Measurements from ENCODE around the gene B4GALT3. TPM values are rescaled to one million over a fixed set of nuclear protein-coding genes. Genes with fewer than 3 reads are reported as not detected.

Gene B4GALT3
- total RNA-seq, 1 donor from 2014 or later: 24.3 TPM

DNA sequence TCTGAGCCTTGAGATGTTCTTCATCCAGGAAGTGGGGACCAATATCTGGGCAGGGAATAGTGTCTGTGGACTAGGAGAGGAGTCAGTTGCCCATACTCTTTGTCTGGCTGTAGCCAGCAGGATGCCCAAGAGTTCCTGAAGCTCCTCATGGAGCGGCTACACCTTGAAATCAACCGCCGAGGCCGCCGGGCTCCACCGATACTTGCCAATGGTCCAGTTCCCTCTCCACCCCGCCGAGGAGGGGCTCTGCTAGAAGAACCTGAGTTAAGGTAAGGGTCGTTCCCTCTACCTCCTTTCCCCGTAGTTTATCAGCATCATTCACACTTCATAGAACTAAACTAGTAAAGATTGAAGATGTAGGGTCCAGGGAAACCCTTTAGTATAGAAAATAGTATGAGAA, 14.5 kb downstream of the B4GALT3 start:
- TF ChIP-seq, protein P1, sequence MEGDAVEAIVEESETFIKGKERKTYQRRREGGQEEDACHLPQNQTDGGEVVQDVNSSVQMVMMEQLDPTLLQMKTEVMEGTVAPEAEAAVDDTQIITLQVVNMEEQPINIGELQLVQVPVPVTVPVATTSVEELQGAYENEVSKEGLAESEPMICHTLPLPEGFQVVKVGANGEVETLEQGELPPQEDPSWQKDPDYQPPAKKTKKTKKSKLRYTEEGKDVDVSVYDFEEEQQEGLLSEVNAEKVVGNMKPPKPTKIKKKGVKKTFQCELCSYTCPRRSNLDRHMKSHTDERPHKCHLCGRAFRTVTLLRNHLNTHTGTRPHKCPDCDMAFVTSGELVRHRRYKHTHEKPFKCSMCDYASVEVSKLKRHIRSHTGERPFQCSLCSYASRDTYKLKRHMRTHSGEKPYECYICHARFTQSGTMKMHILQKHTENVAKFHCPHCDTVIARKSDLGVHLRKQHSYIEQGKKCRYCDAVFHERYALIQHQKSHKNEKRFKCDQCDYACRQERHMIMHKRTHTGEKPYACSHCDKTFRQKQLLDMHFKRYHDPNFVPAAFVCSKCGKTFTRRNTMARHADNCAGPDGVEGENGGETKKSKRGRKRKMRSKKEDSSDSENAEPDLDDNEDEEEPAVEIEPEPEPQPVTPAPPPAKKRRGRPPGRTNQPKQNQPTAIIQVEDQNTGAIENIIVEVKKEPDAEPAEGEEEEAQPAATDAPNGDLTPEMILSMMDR (IDR thresholded peaks at IDR 0.05): no peak
- no peak overlapping the region for H3K4me3 Mint-ChIP-seq (ENCODE audit: unreplicated experiment)
- peaks cover 45% of the 10 kb centered on the region for H3K4me1 Mint-ChIP-seq (ENCODE audit: unreplicated experiment)
- H3K9me3 Mint-ChIP-seq (ENCODE audit: unreplicated experiment): no peaks in the 10 kb centered on the region
- H3K36me3 Mint-ChIP-seq (ENCODE audit: unreplicated experiment): peaks cover 14% of the 10 kb centered on the region
- H3K27me3 Mint-ChIP-seq (ENCODE audit: unreplicated experiment): no peaks in the 10 kb centered on the region
- DNase-seq (ENCODE audit: extremely low spot score, unreplicated experiment): no peak
- no peak overlapping the region for H3K27ac Mint-ChIP-seq (ENCODE audit: unreplicated experiment)

DNA sequence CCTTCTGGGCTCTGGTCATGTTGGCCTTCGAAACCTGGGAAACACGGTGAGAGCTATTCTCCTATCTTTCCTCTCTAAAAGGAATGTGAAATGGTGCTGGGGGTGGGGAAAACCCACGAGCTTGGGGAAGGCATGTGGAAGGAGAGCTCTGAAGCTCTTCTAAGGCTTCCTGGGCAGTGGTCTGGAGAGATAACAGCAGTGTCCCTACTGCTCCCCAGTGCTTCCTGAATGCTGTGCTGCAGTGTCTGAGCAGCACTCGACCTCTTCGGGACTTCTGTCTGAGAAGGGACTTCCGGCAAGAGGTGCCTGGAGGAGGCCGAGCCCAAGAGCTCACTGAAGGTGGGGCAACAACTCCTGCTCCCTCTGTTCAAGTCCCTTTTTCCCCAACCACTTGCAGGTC, 15.3 kb downstream of the B4GALT3 start:
- no peaks in the 10 kb centered on the region for H3K9me3 Mint-ChIP-seq (ENCODE audit: unreplicated experiment)
- no peak overlapping the region for H3K27ac Mint-ChIP-seq (ENCODE audit: unreplicated experiment)

GRCh38 chr1:161161652-161162051, 15.7 kb downstream of the B4GALT3 start:
- Mint-ChIP-seq H3K27ac (ENCODE audit: unreplicated experiment) (no peak overlapping the region), H3K9me3 (ENCODE audit: unreplicated experiment) (no peaks in the 10 kb centered on the region), H3K36me3 (ENCODE audit: unreplicated experiment) (peaks cover 20% of the 10 kb centered on the region), H3K4me3 (ENCODE audit: unreplicated experiment) (no peak overlapping the region), H3K4me1 (ENCODE audit: unreplicated experiment) (peaks cover 35% of the 10 kb centered on the region), H3K27me3 (ENCODE audit: unreplicated experiment) (no peaks in the 10 kb centered on the region)
- no peak for DNase-seq (ENCODE audit: extremely low spot score, unreplicated experiment)
- TF ChIP-seq, protein P1 (IDR thresholded peaks at IDR 0.05): no peak

More for the DNA sequence above, 15.3 kb downstream of the B4GALT3 start:
- H3K36me3 Mint-ChIP-seq (ENCODE audit: unreplicated experiment): peaks cover 20% of the 10 kb centered on the region
- H3K4me1 Mint-ChIP-seq (ENCODE audit: unreplicated experiment): peaks cover 37% of the 10 kb centered on the region
- TF ChIP-seq, protein P1 (IDR thresholded peaks at IDR 0.05): no peak
- no peak overlapping the region for H3K4me3 Mint-ChIP-seq (ENCODE audit: unreplicated experiment)
- DNase-seq (ENCODE audit: extremely low spot score, unreplicated experiment): no peak
- H3K27me3 Mint-ChIP-seq (ENCODE audit: unreplicated experiment): no peaks in the 10 kb centered on the region

DNA sequence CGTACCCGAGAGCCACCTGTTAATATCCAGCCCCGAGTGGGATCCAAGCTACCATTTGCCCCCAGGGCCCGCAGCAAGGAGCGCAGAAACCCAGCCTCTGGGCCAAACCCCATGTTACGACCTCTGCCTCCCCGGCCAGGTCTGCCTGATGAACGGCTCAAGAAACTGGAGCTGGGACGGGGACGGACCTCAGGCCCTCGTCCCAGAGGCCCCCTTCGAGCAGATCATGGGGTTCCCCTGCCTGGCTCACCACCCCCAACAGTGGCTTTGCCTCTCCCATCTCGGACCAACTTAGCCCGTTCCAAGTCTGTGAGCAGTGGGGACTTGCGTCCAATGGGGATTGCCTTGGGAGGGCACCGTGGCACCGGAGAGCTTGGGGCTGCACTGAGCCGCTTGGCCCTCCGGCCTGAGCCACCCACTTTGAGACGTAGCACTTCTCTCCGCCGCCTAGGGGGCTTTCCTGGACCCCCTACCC, 16.6 kb downstream of the B4GALT3 start:
- Mint-ChIP-seq H3K27me3 (ENCODE audit: unreplicated experiment) (no peaks in the 10 kb centered on the region), H3K36me3 (ENCODE audit: unreplicated experiment) (peaks cover 20% of the 10 kb centered on the region), H3K4me3 (ENCODE audit: unreplicated experiment) (peak overlapping the region; percentile 87), H3K4me1 (ENCODE audit: unreplicated experiment) (peaks cover 32% of the 10 kb centered on the region), H3K9me3 (ENCODE audit: unreplicated experiment) (no peaks in the 10 kb centered on the region), H3K27ac (ENCODE audit: unreplicated experiment) (no peak overlapping the region)
- TF ChIP-seq, protein P1 (IDR thresholded peaks at IDR 0.05): no peak
- DNase-seq (ENCODE audit: extremely low spot score, unreplicated experiment): no peak

DNA sequence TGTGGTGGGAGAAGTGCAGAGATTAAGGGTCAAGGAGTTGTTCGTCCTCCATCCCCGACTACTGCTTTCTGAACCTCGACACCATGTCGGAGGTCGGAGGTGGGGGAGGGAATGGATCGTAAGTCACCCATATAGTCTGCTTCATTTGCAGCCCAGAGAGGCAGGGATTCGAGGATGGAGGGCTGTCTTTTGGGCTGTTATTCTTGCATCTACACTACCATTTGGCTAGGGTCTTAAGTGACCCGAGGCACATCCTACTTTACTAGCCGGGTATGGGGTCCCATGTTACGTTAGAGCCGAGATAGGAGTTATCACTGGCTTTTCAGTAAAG, 17.4 kb downstream of the B4GALT3 start:
- no peak for DNase-seq (ENCODE audit: extremely low spot score, unreplicated experiment)
- Mint-ChIP-seq H3K36me3 (ENCODE audit: unreplicated experiment) (peaks cover 23% of the 10 kb centered on the region), H3K27me3 (ENCODE audit: unreplicated experiment) (no peaks in the 10 kb centered on the region), H3K4me1 (ENCODE audit: unreplicated experiment) (peaks cover 31% of the 10 kb centered on the region), H3K9me3 (ENCODE audit: unreplicated experiment) (no peaks in the 10 kb centered on the region), H3K4me3 (ENCODE audit: unreplicated experiment) (peak overlapping the region; percentile 87), H3K27ac (ENCODE audit: unreplicated experiment) (peak overlapping the region; percentile 91)
- TF ChIP-seq, protein P1 (IDR thresholded peaks at IDR 0.05): no peak

All from osteocyte (in vitro differentiated cells).